Activated CD4-positive, alpha-beta T cell treated with anti-CD3 and anti-CD28 coated beads, Interleukin-2, amount 10 ng/mL, durations not matched to agents 24 days and 14 days (primary cell): ENCODE data around the gene GMPR. TPM values are rescaled to one million over a fixed set of nuclear protein-coding genes. Genes with fewer than 3 reads are reported as not detected.
"Not testable (repeated sequence)": the region's sequence is repeated elsewhere in the genome, so short reads cannot be mapped to it uniquely, and the experiment has no call there.

Experiments
- DNase-seq: peaks from one replicate; pipeline ENCODE4 v3.0.0; 2022
- H3K27ac Mint-ChIP-seq: one replicate; pipeline ENCODE4 v1.8.0; 2022; ENCODE audit warnings: mild to moderate bottlenecking, mixed read lengths
- H3K27me3 Mint-ChIP-seq: one replicate; pipeline ENCODE4 v1.8.0; 2022; ENCODE audit warnings: mixed read lengths
- H3K36me3 Mint-ChIP-seq: one replicate; pipeline ENCODE4 v1.8.0; 2022; ENCODE audit warnings: low read depth, mild to moderate bottlenecking, mixed read lengths
- H3K4me1 Mint-ChIP-seq: one replicate; pipeline ENCODE4 v1.8.0; 2021; ENCODE audit warnings: mixed read lengths
- H3K4me3 Mint-ChIP-seq: one replicate; pipeline ENCODE4 v1.8.0; 2022; ENCODE audit warnings: mild to moderate bottlenecking, moderate library complexity, mixed read lengths
- H3K9me3 Mint-ChIP-seq: one replicate; pipeline ENCODE4 v1.8.0; 2021; ENCODE audit warnings: mixed read lengths
- intact Hi-C: fragments of 100-400 bp; cut with micrococcal nuclease; formaldehyde crosslinking; loops from one replicate; pipeline ENCODE4 v1.15.1; 2023
- total RNA-seq: library from RNA; stranded (reverse); gene quantifications from 2 replicates; pipeline ENCODE4 v1.2.3, GENCODE V29; 2022

The GMPR gene
- total RNA-seq, 1 donor from 2014 or later: 1.0 TPM

DNA sequence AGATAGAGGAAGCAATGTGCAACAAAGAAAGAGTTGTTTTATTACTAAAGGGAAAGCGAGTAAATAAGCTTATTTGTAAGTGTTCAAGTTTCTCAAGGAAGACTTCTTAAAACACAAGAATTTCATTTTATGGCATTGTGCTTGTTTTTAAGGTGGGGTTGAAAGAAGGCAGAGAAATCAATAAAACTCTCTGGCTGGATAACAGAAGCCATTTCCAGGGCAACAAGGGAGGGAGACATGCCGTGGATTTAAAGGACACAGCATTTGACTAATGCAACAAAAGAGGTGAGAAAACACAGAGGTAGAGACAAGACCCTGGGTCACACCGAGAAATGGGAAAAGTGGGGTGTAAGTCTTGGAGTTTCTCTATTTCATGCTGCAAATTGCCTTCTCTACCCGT is 28.8 kb upstream of the GMPR start:
- Mint-ChIP-seq H3K27me3 (peaks cover 41% of the 10 kb centered on the region), H3K4me3 (no peak overlapping the region), H3K4me1 (peaks cover 3% of the 10 kb centered on the region), H3K36me3 (no peaks in the 10 kb centered on the region), H3K9me3 (no peaks in the 10 kb centered on the region), H3K27ac (no peak overlapping the region)
- no peak for DNase-seq
- intact Hi-C loops: no loop called here

- H3K4me1 Mint-ChIP-seq: peaks cover 7% of the 10 kb centered on the region
- no peak overlapping the region for H3K4me3 Mint-ChIP-seq
- H3K27me3 Mint-ChIP-seq: peaks cover 44% of the 10 kb centered on the region
- intact Hi-C loops: no loop called here
- H3K27ac Mint-ChIP-seq: no peak overlapping the region
- no peak for DNase-seq
- no peaks in the 10 kb centered on the region for H3K9me3 Mint-ChIP-seq
- H3K36me3 Mint-ChIP-seq: no peaks in the 10 kb centered on the region
Measured at GRCh38 chr6:16212276-16212675, 26.1 kb upstream of the GMPR start.

GRCh38 chr6:16216501-16217155 is 21.8 kb upstream of the GMPR start:
- H3K27ac Mint-ChIP-seq: no peak overlapping the region
- no peak overlapping the region for H3K4me3 Mint-ChIP-seq
- DNase-seq: no peak
- intact Hi-C loops: no loop called here
- peaks cover 33% of the 10 kb centered on the region for H3K27me3 Mint-ChIP-seq
- peaks cover 7% of the 10 kb centered on the region for H3K4me1 Mint-ChIP-seq
- no peaks in the 10 kb centered on the region for H3K9me3 Mint-ChIP-seq
- no peaks in the 10 kb centered on the region for H3K36me3 Mint-ChIP-seq

DNA sequence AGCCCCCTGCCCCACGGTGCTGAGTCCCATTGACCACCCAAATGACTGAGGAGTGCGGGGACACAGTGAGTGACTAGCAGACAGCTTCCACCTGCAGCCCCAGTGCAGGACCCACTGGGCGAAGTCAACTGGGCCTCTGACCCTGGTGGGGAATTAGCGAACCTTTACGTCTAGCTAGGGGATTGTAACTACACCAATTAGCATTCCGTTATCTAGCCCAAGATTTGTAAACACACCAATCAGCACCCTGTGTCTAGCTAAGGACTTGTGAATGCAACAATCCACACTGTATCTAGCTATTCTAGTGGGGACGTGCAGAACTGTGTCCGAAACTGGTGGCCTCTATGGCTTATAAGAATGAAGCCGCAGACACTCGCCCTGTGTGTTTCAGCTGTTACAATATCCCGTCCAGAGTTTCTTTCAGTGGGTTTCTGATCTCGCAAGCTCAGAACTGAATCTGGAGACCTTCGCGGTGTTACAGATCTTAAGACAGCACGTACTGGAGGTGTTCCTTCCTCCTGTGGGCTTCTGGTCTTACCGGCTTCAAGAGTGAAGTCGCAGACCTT is 21.1 kb upstream of the GMPR start:
- intact Hi-C loops: no loop called here
- peaks cover 28% of the 10 kb centered on the region for H3K27me3 Mint-ChIP-seq
- DNase-seq: no peak
- H3K4me3 Mint-ChIP-seq: no peak overlapping the region
- no peak overlapping the region for H3K27ac Mint-ChIP-seq
- H3K9me3 Mint-ChIP-seq: no peaks in the 10 kb centered on the region
- H3K36me3 Mint-ChIP-seq: no peaks in the 10 kb centered on the region
- peaks cover 7% of the 10 kb centered on the region for H3K4me1 Mint-ChIP-seq

- intact Hi-C loops: no loop called here
- no peaks in the 10 kb centered on the region for H3K4me1 Mint-ChIP-seq
- no peaks in the 10 kb centered on the region for H3K36me3 Mint-ChIP-seq
- no peak overlapping the region for H3K4me3 Mint-ChIP-seq
- no peak for DNase-seq
- H3K9me3 Mint-ChIP-seq: no peaks in the 10 kb centered on the region
- no peak overlapping the region for H3K27ac Mint-ChIP-seq
- peaks cover 16% of the 10 kb centered on the region for H3K27me3 Mint-ChIP-seq
Measured at GRCh38 chr6:16222826-16223225, 15.6 kb upstream of the GMPR start.

GRCh38 chr6:16223362-16223761 is 15.0 kb upstream of the GMPR start:
- H3K36me3 Mint-ChIP-seq: no peaks in the 10 kb centered on the region
- intact Hi-C loops: no loop called here
- H3K9me3 Mint-ChIP-seq: no peaks in the 10 kb centered on the region
- no peak overlapping the region for H3K4me3 Mint-ChIP-seq
- H3K27ac Mint-ChIP-seq: no peak overlapping the region
- no peaks in the 10 kb centered on the region for H3K4me1 Mint-ChIP-seq
- peaks cover 20% of the 10 kb centered on the region for H3K27me3 Mint-ChIP-seq
- DNase-seq: no peak

DNA sequence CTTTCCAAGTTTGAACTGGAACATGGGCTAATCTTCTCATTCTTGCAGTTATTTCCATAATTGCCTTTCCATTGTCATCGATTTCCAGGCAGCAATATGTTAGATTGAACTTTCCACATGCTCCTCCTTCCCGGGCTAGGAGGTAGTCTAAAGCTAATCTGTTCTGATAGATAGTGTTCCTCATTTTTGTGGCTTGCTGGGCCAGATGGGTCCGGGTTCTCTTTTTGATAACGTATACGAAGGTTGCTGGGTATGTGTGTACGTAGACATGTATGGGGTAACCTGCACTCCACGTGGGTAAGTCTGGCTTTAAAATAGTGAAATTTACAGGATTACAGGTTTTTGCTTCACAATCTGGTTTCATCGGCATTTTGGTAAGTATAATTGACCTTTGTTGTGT is 14.0 kb upstream of the GMPR start:
- no peaks in the 10 kb centered on the region for H3K9me3 Mint-ChIP-seq
- H3K4me1 Mint-ChIP-seq: no peaks in the 10 kb centered on the region
- peaks cover 17% of the 10 kb centered on the region for H3K27me3 Mint-ChIP-seq
- no peak for DNase-seq
- no peaks in the 10 kb centered on the region for H3K36me3 Mint-ChIP-seq
- no peak overlapping the region for H3K27ac Mint-ChIP-seq
- intact Hi-C loops: no loop called here
- no peak overlapping the region for H3K4me3 Mint-ChIP-seq

DNA sequence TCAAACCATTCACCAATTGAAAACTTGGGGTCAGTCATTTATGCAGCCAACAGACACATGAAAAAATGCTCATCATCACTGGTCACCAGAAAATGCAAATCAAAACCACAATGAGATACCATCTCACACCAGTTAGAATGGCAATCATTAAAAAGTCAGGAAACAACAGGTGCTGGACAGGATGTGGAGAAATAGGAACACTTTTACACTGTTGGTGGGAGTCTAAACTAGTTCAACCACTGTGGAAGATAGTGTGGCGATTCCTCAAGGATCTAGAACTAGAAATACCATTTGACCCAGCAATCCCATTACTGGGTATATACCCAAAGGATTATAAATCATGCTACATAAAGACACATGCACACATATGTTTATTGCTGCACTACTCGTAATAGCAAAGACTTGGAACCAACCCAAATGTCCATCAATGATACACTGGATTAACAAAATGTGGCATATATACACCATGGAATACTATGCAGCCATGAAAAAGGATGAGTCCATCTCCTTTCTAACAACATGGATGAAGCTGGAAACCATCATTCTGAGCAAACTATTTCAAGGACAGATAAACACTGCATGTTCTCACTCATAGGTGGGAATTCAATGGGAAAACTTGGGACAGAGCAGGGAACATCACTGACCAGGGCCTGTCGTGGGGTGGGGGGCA is 13.2 kb upstream of the GMPR start:
- peaks cover 17% of the 10 kb centered on the region for H3K27me3 Mint-ChIP-seq
- H3K36me3 Mint-ChIP-seq, H3K27ac Mint-ChIP-seq, H3K4me1 Mint-ChIP-seq, DNase-seq, H3K9me3 Mint-ChIP-seq, intact Hi-C loops, H3K4me3 Mint-ChIP-seq: not testable (repeated sequence)

DNA sequence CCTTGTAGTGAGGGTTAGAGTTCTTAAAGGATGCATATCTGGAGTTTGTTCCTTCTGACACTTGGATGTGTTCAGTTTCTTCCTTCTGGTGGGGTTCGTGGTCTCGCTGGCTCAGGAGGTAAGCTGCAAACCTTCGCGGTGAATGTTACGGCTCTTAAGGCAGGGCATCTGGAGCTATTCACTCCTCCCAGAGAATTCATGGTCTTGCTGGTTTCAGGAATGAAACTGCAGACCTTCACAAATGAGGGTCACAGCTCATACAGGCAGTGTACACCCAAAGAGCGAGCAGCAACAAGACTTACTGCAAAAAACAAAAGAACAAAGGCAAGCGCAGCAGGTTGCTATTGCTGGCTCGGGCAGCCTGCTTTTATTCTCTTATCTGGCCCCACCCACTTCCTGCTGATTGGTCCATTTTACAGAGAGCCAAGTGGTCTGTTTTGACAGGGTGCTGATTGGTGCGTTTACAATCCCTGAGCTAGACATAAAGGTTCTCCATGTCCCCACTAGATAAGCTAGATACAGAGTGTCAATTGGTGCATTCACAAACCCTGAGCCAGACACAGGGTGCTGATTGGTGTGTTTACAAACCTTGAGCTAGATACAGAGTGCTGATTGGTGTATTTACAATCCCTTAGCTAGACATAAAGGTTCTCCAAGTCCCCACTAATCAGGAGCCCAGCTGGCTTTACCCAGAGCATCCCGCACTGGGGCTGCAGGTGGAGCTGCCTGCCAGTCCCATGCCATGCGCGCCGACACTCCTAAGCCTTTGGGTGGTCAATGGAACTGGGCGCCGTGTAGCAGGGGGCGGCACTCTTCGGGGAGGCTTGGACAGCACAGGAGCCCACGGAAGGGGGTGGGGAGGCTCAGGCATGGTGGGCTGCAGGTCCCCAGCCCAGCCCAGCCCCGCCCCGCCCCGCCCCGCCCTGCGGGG is 12.0 kb upstream of the GMPR start:
- H3K9me3 Mint-ChIP-seq, DNase-seq, H3K4me1 Mint-ChIP-seq, H3K36me3 Mint-ChIP-seq, intact Hi-C loops, H3K4me3 Mint-ChIP-seq, H3K27ac Mint-ChIP-seq: not testable (repeated sequence)
- peaks cover 16% of the 10 kb centered on the region for H3K27me3 Mint-ChIP-seq

DNA sequence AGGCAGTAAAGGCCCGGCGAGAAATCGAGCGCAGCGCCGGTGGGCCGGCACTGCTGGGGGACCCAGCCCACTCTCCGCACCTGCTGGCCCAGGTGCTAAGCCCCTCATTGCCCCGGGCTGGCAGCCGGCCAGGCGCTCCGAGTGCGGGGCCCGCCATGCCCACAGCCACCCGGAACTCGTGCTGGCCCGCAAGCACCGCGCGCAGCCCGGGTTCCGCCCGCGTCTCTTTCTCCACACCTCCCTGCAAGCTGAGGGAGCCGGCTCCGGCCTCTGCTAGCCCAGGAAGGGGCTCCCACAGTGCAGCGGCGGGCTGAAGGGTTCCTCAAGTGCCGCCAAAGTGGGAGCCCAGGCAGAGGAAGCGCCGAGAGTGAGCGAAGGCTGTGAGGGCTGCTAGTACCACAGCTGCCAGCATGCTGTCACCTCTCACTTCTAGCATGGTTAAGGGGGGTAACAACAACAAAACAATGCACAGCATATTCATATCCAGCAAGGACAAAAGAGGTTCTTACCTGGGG is 11.3 kb upstream of the GMPR start:
- no peak for DNase-seq
- Mint-ChIP-seq H3K4me1 (no peaks in the 10 kb centered on the region), H3K9me3 (no peaks in the 10 kb centered on the region), H3K36me3 (no peaks in the 10 kb centered on the region), H3K27me3 (peaks cover 16% of the 10 kb centered on the region), H3K4me3 (no peak overlapping the region), H3K27ac (no peak overlapping the region)
- intact Hi-C loops: no loop called here

DNA sequence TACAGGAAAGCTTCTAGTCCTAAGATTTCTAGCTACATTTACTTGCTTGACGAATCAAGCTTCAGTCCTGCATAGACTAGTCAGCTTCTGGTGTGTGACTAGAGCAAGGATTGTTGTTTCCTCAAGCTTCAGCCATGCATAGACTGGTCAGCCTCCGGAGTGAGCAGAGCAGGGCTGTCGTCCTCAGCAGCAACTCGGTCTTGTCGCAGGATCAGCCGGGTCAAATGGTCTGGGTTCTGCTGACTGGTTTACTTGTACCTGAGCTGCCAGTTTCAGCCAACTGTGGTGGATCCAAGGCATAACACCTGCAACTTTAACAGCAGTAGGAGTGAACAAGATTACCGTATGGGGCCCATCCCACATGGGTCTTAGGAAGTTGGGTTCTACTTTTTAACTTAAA is 10.8 kb upstream of the GMPR start:
- no peak for DNase-seq
- Mint-ChIP-seq H3K4me1 (no peaks in the 10 kb centered on the region), H3K36me3 (no peaks in the 10 kb centered on the region), H3K4me3 (no peak overlapping the region), H3K9me3 (no peaks in the 10 kb centered on the region), H3K27me3 (peaks cover 16% of the 10 kb centered on the region), H3K27ac (no peak overlapping the region)
- intact Hi-C loops: no loop called here

GRCh38 chr6:16228043-16228442 is 10.3 kb upstream of the GMPR start:
- intact Hi-C loops: no loop called here
- no peaks in the 10 kb centered on the region for H3K4me1 Mint-ChIP-seq
- H3K9me3 Mint-ChIP-seq: no peaks in the 10 kb centered on the region
- no peaks in the 10 kb centered on the region for H3K36me3 Mint-ChIP-seq
- peaks cover 13% of the 10 kb centered on the region for H3K27me3 Mint-ChIP-seq
- no peak overlapping the region for H3K27ac Mint-ChIP-seq
- DNase-seq: no peak
- H3K4me3 Mint-ChIP-seq: no peak overlapping the region

- Mint-ChIP-seq H3K27ac (no peak overlapping the region), H3K27me3 (peaks cover 15% of the 10 kb centered on the region), H3K4me1 (no peaks in the 10 kb centered on the region), H3K9me3 (no peaks in the 10 kb centered on the region), H3K36me3 (no peaks in the 10 kb centered on the region), H3K4me3 (no peak overlapping the region)
- intact Hi-C loops: no loop called here
- no peak for DNase-seq
Measured at GRCh38 chr6:16228709-16229665, 9.4 kb upstream of the GMPR start.
